Endothelial cell (in vitro differentiated cells): ENCODE measurements around the gene PRMT3. TPM values are rescaled to one million over a fixed set of nuclear protein-coding genes. Genes with fewer than 3 reads are reported as not detected.

Source experiments
- DNase-seq: peaks from one replicate; pipeline ENCODE4 v3.0.0; 2021; ENCODE audit warnings: low spot score
- H3K27ac Mint-ChIP-seq: one replicate; pipeline ENCODE4 v1.8.0; 2021; ENCODE audit warnings: mixed read lengths, inconsistent platforms; ENCODE audit not compliant: unreplicated experiment
- H3K27me3 Mint-ChIP-seq: one replicate; pipeline ENCODE4 v1.8.0; 2021; ENCODE audit warnings: mild to moderate bottlenecking, moderate library complexity, mixed read lengths, inconsistent platforms; ENCODE audit not compliant: unreplicated experiment
- H3K36me3 Mint-ChIP-seq: one replicate; pipeline ENCODE4 v1.8.0; 2021; ENCODE audit warnings: mild to moderate bottlenecking, low read depth, mixed read lengths, inconsistent platforms; ENCODE audit not compliant: unreplicated experiment
- H3K4me1 Mint-ChIP-seq: one replicate; pipeline ENCODE4 v1.8.0; 2021; ENCODE audit warnings: mild to moderate bottlenecking, mixed read lengths, inconsistent platforms; ENCODE audit not compliant: unreplicated experiment
- H3K4me3 Mint-ChIP-seq: one replicate; pipeline ENCODE4 v1.8.0; 2021; ENCODE audit warnings: mild to moderate bottlenecking, mixed read lengths, inconsistent platforms; ENCODE audit not compliant: unreplicated experiment
- H3K9me3 Mint-ChIP-seq: one replicate; pipeline ENCODE4 v1.8.0; 2021; ENCODE audit warnings: mixed read lengths, inconsistent platforms; ENCODE audit not compliant: unreplicated experiment
- total RNA-seq: library from RNA; stranded (reverse); fragmentation: NEBNext Ultra II Directional; extraction: Animal tissue kit (Norgen Biotek cat#: 25700); gene quantifications from one replicate; pipeline ENCODE4 v1.2.1, GENCODE V29; 2021; ENCODE audit not compliant: unreplicated experiment
- TF ChIP-seq, protein P1 (sequence below): fragments of 200-600 bp; sonication (generic); IDR thresholded peaks from one replicate; pipeline ENCODE4 v1.5.0; 2021; ENCODE audit warnings: antibody characterized with exemption; ENCODE audit not compliant: unreplicated experiment

Gene PRMT3
- total RNA-seq, 1 donor from 2014 or later, result 5.4 TPM

DNA sequence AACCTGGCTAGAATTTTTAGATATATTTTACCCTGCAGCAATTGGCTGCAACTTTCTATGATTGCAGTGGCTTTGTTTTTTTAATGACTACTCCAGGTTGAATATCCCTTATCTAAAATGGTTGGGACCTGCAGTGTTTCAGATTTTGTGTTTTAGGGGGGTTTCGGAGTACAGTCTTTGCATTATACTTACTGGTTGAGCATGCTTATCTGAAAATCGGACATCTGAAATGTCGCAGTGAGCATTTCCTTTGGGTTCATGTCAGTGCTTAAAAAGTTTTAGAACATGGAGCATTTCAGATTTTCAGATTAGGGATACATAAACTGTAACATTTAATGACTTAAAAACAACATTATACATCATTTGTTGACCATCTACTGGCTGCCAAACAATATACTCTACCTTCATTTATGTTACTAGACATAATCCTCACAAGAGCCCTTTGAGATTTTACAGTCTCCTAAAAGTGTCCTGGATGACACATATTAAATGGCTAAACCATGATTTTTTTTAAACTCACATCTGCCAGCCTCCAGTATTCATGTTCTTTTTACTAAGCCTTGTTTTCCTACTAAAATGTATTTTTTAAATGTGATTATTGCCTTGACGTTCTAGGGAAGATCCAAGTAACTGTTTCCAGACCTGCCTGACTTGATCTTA is 66.3 kb downstream of the PRMT3 start:
- Mint-ChIP-seq H3K27ac (no peak overlapping the region), H3K27me3 (no peaks in the 10 kb centered on the region), H3K36me3 (no peaks in the 10 kb centered on the region), H3K4me3 (no peak overlapping the region), H3K9me3 (no peaks in the 10 kb centered on the region), H3K4me1 (no peaks in the 10 kb centered on the region)
- DNase-seq, result no peak
- TF ChIP-seq, protein P1, sequence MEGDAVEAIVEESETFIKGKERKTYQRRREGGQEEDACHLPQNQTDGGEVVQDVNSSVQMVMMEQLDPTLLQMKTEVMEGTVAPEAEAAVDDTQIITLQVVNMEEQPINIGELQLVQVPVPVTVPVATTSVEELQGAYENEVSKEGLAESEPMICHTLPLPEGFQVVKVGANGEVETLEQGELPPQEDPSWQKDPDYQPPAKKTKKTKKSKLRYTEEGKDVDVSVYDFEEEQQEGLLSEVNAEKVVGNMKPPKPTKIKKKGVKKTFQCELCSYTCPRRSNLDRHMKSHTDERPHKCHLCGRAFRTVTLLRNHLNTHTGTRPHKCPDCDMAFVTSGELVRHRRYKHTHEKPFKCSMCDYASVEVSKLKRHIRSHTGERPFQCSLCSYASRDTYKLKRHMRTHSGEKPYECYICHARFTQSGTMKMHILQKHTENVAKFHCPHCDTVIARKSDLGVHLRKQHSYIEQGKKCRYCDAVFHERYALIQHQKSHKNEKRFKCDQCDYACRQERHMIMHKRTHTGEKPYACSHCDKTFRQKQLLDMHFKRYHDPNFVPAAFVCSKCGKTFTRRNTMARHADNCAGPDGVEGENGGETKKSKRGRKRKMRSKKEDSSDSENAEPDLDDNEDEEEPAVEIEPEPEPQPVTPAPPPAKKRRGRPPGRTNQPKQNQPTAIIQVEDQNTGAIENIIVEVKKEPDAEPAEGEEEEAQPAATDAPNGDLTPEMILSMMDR, result no peak

- H3K27ac Mint-ChIP-seq, result no peak overlapping the region
Observed at GRCh38 chr11:20457001-20457799, 69.7 kb downstream of the PRMT3 start.

DNA sequence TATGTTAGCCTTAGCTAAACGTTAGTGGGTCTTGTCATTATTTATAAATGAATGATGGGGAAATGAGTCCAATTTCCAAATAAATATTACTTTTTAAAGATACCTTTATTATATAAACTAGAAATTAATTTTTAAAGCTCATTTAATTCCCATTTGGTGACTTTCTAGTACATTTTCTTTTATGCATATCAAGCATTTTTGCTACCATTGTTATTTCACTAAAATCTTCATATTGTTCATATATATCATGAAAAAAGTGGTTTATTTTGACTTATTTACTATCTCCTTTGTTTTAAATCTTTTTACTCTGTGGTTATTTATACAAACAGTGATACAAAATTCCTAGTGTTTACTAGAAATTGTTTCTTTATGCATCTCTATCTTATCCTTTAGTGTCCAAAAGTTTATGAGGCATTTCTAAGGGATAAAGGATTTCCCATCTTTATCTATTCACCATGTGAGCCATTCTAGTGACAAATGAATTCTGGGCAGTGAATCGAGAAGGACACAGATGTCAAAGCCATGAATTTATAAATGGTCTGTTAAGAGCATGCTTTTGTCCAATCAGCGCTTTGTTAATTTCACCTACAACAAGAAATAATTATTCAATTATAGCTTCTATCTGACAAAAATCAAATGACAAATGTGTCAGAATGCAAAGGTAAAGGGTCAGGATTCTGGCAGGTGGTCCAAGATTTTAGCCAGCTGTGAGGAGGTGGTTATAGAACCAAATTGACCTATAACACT is 70.6 kb downstream of the PRMT3 start:
- H3K9me3 Mint-ChIP-seq, result no peaks in the 10 kb centered on the region

More at GRCh38 chr11:20457001-20457799, 69.7 kb downstream of the PRMT3 start:
- H3K36me3 Mint-ChIP-seq, result no peaks in the 10 kb centered on the region
- no peak for DNase-seq
- no peaks in the 10 kb centered on the region for H3K4me1 Mint-ChIP-seq
- TF ChIP-seq, protein P1, result no peak
- H3K27me3 Mint-ChIP-seq, result no peaks in the 10 kb centered on the region
- H3K9me3 Mint-ChIP-seq, result no peaks in the 10 kb centered on the region
- no peak overlapping the region for H3K4me3 Mint-ChIP-seq

GRCh38 chr11:20458905-20459632 is 71.6 kb downstream of the PRMT3 start:
- no peak overlapping the region for H3K27ac Mint-ChIP-seq
- no peaks in the 10 kb centered on the region for H3K27me3 Mint-ChIP-seq
- no peak overlapping the region for H3K4me3 Mint-ChIP-seq
- H3K9me3 Mint-ChIP-seq, result no peaks in the 10 kb centered on the region
- TF ChIP-seq, protein P1, result no peak
- H3K4me1 Mint-ChIP-seq, result no peaks in the 10 kb centered on the region
- no peak for DNase-seq
- H3K36me3 Mint-ChIP-seq, result no peaks in the 10 kb centered on the region

More for the DNA sequence above, 70.6 kb downstream of the PRMT3 start:
- Mint-ChIP-seq H3K27ac (no peak overlapping the region), H3K4me3 (no peak overlapping the region), H3K4me1 (no peaks in the 10 kb centered on the region), H3K27me3 (no peaks in the 10 kb centered on the region), H3K36me3 (no peaks in the 10 kb centered on the region)
- DNase-seq, result no peak
- TF ChIP-seq, protein P1, result no peak
